ENCODE data around the gene MAST4. TPM values are rescaled to one million over a fixed set of nuclear protein-coding genes. Genes with fewer than 3 reads are reported as not detected.

MAST4 gene
- total and polyA plus RNA-seq, 4 donors = 17.1 to 34.6 (median 21.0) TPM

- H3K4me3 ChIP-seq (ENCODE audit: low read depth, low read length) = no peak overlapping the region
- H3K9me3 ChIP-seq (ENCODE audit: control insufficient read depth, insufficient read depth, low read length) = no peaks in the 10 kb centered on the region
- no peak overlapping the region for H3K27ac ChIP-seq (ENCODE audit: low read depth, low read length)
- H3K27me3 ChIP-seq (ENCODE audit: control insufficient read depth, insufficient read depth, low read length) = no peaks in the 10 kb centered on the region
- DNase-seq (ENCODE audit: low read depth in 4 of 6, low spot score in 6 of 6) = no peak
- H3K36me3 ChIP-seq (ENCODE audit: control insufficient read depth, insufficient read depth, low read length) = no peaks in the 10 kb centered on the region
- H3K4me1 ChIP-seq (ENCODE audit: control insufficient read depth, insufficient read depth, low read length) = peaks cover 4% of the 10 kb centered on the region
Measured at GRCh38 chr5:66875315-66875714, 279.1 kb downstream of the MAST4 start.

GRCh38 chr5:66876266-66876807 lies 280.1 kb downstream of the MAST4 start:
- H3K36me3 ChIP-seq (ENCODE audit: control insufficient read depth, insufficient read depth, low read length) = no peaks in the 10 kb centered on the region
- H3K27me3 ChIP-seq (ENCODE audit: control insufficient read depth, insufficient read depth, low read length) = no peaks in the 10 kb centered on the region
- DNase-seq (ENCODE audit: low read depth in 4 of 6, low spot score in 6 of 6) = no peak
- no peak overlapping the region for H3K27ac ChIP-seq (ENCODE audit: low read depth, low read length)
- WGBS (ENCODE audit: insufficient coverage) = 97% methylated on average over 6 of the region's 6 CpGs
- no peak overlapping the region for H3K4me3 ChIP-seq (ENCODE audit: low read depth, low read length)
- no peaks in the 10 kb centered on the region for H3K9me3 ChIP-seq (ENCODE audit: control insufficient read depth, insufficient read depth, low read length)
- no peaks in the 10 kb centered on the region for H3K4me1 ChIP-seq (ENCODE audit: control insufficient read depth, insufficient read depth, low read length)

GRCh38 chr5:66877843-66878242 lies 281.6 kb downstream of the MAST4 start:
- Histone ChIP-seq H3K4me3 (ENCODE audit: low read depth, low read length) (no peak overlapping the region), H3K27me3 (ENCODE audit: control insufficient read depth, insufficient read depth, low read length) (no peaks in the 10 kb centered on the region), H3K27ac (ENCODE audit: low read depth, low read length) (no peak overlapping the region), H3K36me3 (ENCODE audit: control insufficient read depth, insufficient read depth, low read length) (no peaks in the 10 kb centered on the region), H3K4me1 (ENCODE audit: control insufficient read depth, insufficient read depth, low read length) (no peaks in the 10 kb centered on the region), H3K9me3 (ENCODE audit: control insufficient read depth, insufficient read depth, low read length) (no peaks in the 10 kb centered on the region)
- DNase-seq (ENCODE audit: low read depth in 4 of 6, low spot score in 6 of 6) = no peak
- WGBS (ENCODE audit: insufficient coverage) = no CpG with 5 or more reads among the region's 3 CpGs

GRCh38 chr5:66880401-66880800 lies 284.2 kb downstream of the MAST4 start:
- 55% methylated on average over 2 of the region's 3 CpGs for WGBS (ENCODE audit: insufficient coverage)
- no peaks in the 10 kb centered on the region for H3K4me1 ChIP-seq (ENCODE audit: control insufficient read depth, insufficient read depth, low read length)
- H3K36me3 ChIP-seq (ENCODE audit: control insufficient read depth, insufficient read depth, low read length) = no peaks in the 10 kb centered on the region
- H3K27me3 ChIP-seq (ENCODE audit: control insufficient read depth, insufficient read depth, low read length) = peaks cover 4% of the 10 kb centered on the region
- H3K27ac ChIP-seq (ENCODE audit: low read depth, low read length) = no peak overlapping the region
- no peak overlapping the region for H3K4me3 ChIP-seq (ENCODE audit: low read depth, low read length)
- DNase-seq (ENCODE audit: low read depth in 4 of 6, low spot score in 6 of 6) = no peak
- no peaks in the 10 kb centered on the region for H3K9me3 ChIP-seq (ENCODE audit: control insufficient read depth, insufficient read depth, low read length)

- DNase-seq (ENCODE audit: low read depth in 4 of 6, low spot score in 6 of 6) = no peak
- Histone ChIP-seq H3K4me3 (ENCODE audit: low read depth, low read length) (no peak overlapping the region), H3K4me1 (ENCODE audit: control insufficient read depth, insufficient read depth, low read length) (no peaks in the 10 kb centered on the region), H3K36me3 (ENCODE audit: control insufficient read depth, insufficient read depth, low read length) (no peaks in the 10 kb centered on the region), H3K9me3 (ENCODE audit: control insufficient read depth, insufficient read depth, low read length) (no peaks in the 10 kb centered on the region), H3K27ac (ENCODE audit: low read depth, low read length) (no peak overlapping the region), H3K27me3 (ENCODE audit: control insufficient read depth, insufficient read depth, low read length) (peaks cover 4% of the 10 kb centered on the region)
- no CpG with 5 or more reads among the region's 2 CpGs for WGBS (ENCODE audit: insufficient coverage)
Measured at GRCh38 chr5:66881480-66882161, 285.4 kb downstream of the MAST4 start.

- WGBS (ENCODE audit: insufficient coverage) = 100% methylated on average over 1 of the region's 3 CpGs
- Histone ChIP-seq H3K27ac (ENCODE audit: low read depth, low read length) (no peak overlapping the region), H3K4me1 (ENCODE audit: control insufficient read depth, insufficient read depth, low read length) (no peaks in the 10 kb centered on the region), H3K9me3 (ENCODE audit: control insufficient read depth, insufficient read depth, low read length) (no peaks in the 10 kb centered on the region), H3K27me3 (ENCODE audit: control insufficient read depth, insufficient read depth, low read length) (peaks cover 4% of the 10 kb centered on the region), H3K36me3 (ENCODE audit: control insufficient read depth, insufficient read depth, low read length) (no peaks in the 10 kb centered on the region), H3K4me3 (ENCODE audit: low read depth, low read length) (no peak overlapping the region)
- no peak for DNase-seq (ENCODE audit: low read depth in 4 of 6, low spot score in 6 of 6)
Measured at GRCh38 chr5:66882606-66883227, 286.5 kb downstream of the MAST4 start.

GRCh38 chr5:66884564-66885243 lies 288.5 kb downstream of the MAST4 start:
- no peak for DNase-seq (ENCODE audit: low read depth in 4 of 6, low spot score in 6 of 6)
- H3K27ac ChIP-seq (ENCODE audit: low read depth, low read length) = no peak overlapping the region
- 100% methylated on average over 2 of the region's 10 CpGs for WGBS (ENCODE audit: insufficient coverage)
- H3K36me3 ChIP-seq (ENCODE audit: control insufficient read depth, insufficient read depth, low read length) = no peaks in the 10 kb centered on the region
- no peaks in the 10 kb centered on the region for H3K4me1 ChIP-seq (ENCODE audit: control insufficient read depth, insufficient read depth, low read length)
- H3K4me3 ChIP-seq (ENCODE audit: low read depth, low read length) = no peak overlapping the region
- H3K9me3 ChIP-seq (ENCODE audit: control insufficient read depth, insufficient read depth, low read length) = no peaks in the 10 kb centered on the region
- peaks cover 4% of the 10 kb centered on the region for H3K27me3 ChIP-seq (ENCODE audit: control insufficient read depth, insufficient read depth, low read length)

- H3K4me3 ChIP-seq (ENCODE audit: low read depth, low read length) = no peak overlapping the region
- H3K9me3 ChIP-seq (ENCODE audit: control insufficient read depth, insufficient read depth, low read length) = no peaks in the 10 kb centered on the region
- H3K36me3 ChIP-seq (ENCODE audit: control insufficient read depth, insufficient read depth, low read length) = no peaks in the 10 kb centered on the region
- DNase-seq (ENCODE audit: low read depth in 4 of 6, low spot score in 6 of 6) = no peak
- peaks cover 4% of the 10 kb centered on the region for H3K27me3 ChIP-seq (ENCODE audit: control insufficient read depth, insufficient read depth, low read length)
- WGBS (ENCODE audit: insufficient coverage) = no CpG with 5 or more reads among the region's 1 CpG
- no peak overlapping the region for H3K27ac ChIP-seq (ENCODE audit: low read depth, low read length)
- no peaks in the 10 kb centered on the region for H3K4me1 ChIP-seq (ENCODE audit: control insufficient read depth, insufficient read depth, low read length)
Measured at GRCh38 chr5:66886941-66887340, 290.7 kb downstream of the MAST4 start.

- Histone ChIP-seq H3K36me3 (ENCODE audit: control insufficient read depth, insufficient read depth, low read length) (no peaks in the 10 kb centered on the region), H3K9me3 (ENCODE audit: control insufficient read depth, insufficient read depth, low read length) (no peaks in the 10 kb centered on the region), H3K27ac (ENCODE audit: low read depth, low read length) (no peak overlapping the region), H3K4me3 (ENCODE audit: low read depth, low read length) (no peak overlapping the region), H3K4me1 (ENCODE audit: control insufficient read depth, insufficient read depth, low read length) (no peaks in the 10 kb centered on the region), H3K27me3 (ENCODE audit: control insufficient read depth, insufficient read depth, low read length) (peaks cover 4% of the 10 kb centered on the region)
- no CpG with 5 or more reads among the region's 2 CpGs for WGBS (ENCODE audit: insufficient coverage)
- no peak for DNase-seq (ENCODE audit: low read depth in 4 of 6, low spot score in 6 of 6)
Measured at GRCh38 chr5:66888613-66889012, 292.4 kb downstream of the MAST4 start.
